Renal cortex interstitium (tissue), 11 donors: ENCODE measurements around the gene MRLN. TPM values are rescaled to one million over a fixed set of nuclear protein-coding genes. Genes with fewer than 3 reads are reported as not detected.
A peak's percentile ranks its signal among the peaks of the same experiment; 100 is the strongest.

Source experiments
- DNase-seq, 11 donors: peaks; one replicate each; pipeline ENCODE4 v3.0.0-alpha.2; 2013; ENCODE audit warnings: low read depth in 9 of 11, low spot score in 4 of 11; ENCODE audit errors: extremely low read depth in 1 of 11
- polyA plus RNA-seq, 3 donors: library from polyadenylated mRNA; unstranded; fragments of 120-200 nt; gene quantifications; one replicate each; pipeline ENCODE4 v1.2.1, GENCODE V29; 2013; ENCODE audit not compliant: insufficient read length in 3 of 3

Gene MRLN
- polyA plus RNA-seq, 3 donors = 0.19 to 0.82 TPM; not detected in 1

DNA sequence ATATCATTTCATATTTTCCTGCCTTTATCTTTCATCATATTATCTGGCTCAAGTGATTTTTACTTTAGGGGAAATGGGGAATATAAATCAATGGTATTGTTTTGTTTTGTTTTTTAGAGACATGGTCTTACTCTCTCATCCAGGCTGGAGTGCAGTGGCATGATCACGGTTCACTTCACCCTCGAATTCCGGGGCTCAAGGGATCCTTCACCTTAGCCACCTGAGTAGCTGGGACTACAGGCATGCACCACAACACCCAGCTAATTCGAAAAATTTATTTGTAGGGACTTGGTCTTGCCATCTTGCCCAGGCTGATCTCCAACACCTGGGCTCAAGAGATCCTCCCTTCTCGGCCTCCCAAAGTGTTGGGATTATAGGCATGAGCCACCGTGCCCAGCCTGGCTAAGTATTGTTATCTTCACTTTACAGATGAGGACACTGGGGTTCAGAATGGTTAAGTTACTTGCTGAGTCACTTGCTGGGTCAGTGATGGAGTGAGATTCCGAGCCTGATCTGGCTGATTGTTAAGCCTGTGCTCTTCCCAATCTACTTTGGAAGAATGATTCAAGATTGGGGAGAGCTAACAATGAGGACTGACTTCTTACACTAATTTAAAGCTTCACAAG is 39.9 kb downstream of the MRLN start:
- DNase-seq = no peak

- DNase-seq = no peak
Observed at GRCh38 chr10:59711871-59712494, 41.3 kb downstream of the MRLN start.

DNA sequence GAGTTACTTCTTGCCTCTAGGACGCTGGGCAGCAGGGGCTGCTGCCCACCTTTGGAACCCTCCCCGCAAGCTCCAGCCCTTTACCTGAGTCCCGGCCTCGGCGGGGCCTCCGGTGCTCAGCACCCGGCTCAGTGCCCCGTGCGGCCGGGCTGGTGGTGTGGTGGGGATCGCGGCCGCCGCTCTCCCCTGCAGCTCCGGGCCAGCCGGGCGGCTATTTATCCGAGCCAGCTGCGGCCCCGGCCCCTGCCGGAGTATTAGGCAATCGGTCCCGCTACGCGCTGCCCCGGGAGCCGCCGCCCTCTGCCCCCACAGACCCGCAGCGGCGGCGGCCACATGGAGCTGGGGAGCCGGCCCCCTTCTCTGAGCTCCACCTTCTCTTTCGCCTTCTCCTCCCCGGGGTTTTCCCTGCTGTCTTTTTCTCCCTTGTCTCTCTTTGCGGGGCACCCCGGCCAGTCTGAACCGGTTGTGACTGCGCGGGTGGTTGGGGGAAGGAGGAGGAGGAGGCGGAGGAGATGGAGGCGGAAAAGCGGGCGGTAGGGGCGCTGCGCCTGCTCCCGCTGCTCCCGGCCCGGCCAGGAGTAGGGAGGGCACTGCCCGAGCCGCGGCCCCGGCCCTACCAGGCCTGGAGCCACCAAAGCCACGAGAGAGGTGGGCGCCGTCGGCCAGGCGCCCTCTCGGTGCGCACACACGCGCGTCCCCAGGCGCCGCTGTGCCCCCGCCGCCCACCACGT is 43.7 kb downstream of the MRLN start, which contains the start of gene SLC16A9:
Gene SLC16A9, minus strand, starts transcription at position 456 of the 731 bp plus-strand sequence. CDS start 25,559 bp downstream, outside the sequence.
- DNase-seq = peak; percentile 54 to 81 (median 69)

DNA sequence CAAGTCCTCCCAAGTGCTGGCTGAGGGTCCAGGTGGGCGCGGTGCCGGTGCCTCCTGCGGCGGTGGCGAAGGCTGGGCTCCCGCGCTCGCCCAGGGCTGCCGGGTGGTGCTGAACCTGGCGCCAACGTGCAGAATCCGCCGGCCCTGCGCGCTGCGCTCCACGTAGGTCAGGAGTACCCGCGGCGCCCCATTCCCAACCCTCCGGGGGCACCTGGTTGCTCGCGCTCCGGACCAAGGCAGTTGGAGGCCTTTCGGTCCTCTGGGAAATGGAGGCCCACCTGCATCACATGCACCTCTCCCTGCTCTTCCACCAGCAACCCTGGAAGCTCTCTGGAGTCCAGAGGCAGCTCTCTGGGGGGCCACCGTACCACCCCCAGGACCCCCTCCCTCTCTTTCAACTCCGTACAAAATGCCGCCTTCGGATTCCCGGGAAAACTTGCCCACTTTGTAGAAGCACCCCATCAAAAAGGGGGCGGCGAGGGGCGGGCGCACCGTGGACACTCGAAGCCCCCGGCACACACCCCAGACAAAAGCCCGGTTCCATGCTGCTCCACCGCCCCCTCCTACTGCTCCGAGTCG is 44.4 kb downstream of the MRLN start:
- peak in 9 of 11 donors; percentile 10 to 32 (median 25) for DNase-seq

GRCh38 chr10:59706851-59707797 is 46.1 kb downstream of the MRLN start:
- no peak for DNase-seq

- no peak for DNase-seq
Observed at GRCh38 chr10:59705931-59706330, 47.3 kb downstream of the MRLN start.

DNA sequence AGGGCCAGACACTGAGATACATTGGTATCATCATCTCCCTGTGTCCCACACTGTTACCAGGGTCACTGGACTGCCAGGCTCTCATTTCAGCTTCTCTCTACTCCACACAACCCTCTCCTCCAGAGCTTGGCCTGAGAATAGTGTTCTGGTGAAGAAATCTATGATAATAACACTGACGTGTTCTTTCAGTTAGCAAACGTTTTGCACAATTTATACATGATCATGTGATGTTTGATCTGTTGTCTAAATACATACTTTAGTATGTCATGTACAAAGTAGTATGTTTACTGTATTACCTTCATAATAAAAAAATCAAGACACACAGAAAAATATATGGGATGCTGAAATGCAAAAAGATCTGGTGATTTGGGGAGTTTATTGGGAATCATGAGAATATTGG is 48.6 kb downstream of the MRLN start:
- DNase-seq = no peak

GRCh38 chr10:59702347-59702746 is 50.9 kb downstream of the MRLN start:
- DNase-seq = no peak

DNA sequence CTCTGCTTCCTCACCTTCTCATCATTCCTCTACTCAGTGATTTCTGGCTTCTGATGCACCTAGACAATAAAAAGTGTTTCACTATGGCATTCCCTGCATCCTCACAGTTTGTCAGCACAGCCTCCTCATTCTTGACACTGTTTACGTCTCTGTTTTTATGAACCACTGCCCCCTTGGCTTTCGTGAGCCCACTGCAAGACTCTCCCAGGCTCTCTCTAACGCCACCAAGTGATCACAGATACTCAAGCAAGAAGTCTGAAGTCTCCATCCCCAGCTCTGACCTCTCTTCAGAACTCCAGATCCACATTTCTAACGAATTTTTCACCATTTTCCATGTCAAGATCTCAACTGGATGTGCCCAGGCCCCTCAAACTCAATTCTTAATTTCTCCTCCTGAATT is 52.5 kb downstream of the MRLN start:
- no peak for DNase-seq

DNA sequence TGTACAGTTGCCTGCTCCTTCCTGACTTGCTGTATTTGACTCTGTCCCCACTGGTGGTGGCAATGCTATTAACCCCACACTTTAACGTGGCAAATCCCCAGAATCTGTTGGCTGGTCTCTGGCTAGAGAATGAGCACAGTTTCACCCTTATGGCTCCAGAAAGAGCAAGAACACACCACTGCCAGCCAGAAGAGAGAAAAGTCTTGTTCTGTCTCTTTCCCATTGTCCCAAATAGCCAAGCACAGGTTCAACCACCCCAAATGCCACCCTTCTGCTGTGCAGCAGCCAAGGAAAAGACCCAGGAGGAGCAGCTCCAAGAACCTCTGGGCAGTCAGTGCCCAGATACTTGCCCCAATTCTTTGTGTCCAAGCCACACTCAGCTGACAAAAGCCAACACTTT is 54.9 kb downstream of the MRLN start:
- no peak for DNase-seq

DNA sequence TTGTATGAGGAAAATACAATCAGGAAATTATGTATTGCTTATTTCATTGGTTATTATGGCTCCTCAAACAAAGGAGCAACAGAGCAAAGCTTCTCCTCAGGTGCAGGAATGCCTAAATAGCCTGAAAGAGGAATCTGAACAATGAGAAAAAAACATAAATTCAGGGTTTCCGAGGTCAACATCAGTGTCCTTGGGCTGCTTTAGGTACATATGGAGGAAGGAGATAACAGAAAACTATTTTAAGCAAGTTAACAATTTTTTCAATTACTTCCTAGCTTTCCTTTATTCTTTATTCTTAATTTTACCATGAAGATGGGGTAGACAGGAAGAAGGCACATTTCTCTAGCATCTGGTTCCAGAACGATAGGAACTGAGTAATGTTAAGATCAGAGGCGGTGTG is 57.6 kb downstream of the MRLN start:
- DNase-seq = no peak

DNA sequence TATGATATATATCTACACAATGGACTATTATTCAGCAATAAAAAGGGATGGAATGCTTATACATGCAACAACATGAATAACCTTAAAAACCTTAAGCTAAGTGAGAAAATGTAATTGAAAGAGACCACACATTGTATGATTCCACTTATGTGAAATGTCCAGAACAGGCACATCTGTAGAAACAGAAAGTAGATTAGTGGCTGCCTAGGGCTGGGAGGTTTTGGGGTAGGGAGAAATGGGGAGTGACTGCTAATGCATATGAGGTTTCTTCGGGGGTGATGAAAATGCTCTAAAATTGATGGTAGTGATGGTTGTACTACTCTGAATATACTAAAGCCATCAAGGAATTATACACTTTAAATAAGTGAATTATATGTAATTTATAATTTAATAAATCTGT is 58.3 kb downstream of the MRLN start:
- no peak for DNase-seq

DNA sequence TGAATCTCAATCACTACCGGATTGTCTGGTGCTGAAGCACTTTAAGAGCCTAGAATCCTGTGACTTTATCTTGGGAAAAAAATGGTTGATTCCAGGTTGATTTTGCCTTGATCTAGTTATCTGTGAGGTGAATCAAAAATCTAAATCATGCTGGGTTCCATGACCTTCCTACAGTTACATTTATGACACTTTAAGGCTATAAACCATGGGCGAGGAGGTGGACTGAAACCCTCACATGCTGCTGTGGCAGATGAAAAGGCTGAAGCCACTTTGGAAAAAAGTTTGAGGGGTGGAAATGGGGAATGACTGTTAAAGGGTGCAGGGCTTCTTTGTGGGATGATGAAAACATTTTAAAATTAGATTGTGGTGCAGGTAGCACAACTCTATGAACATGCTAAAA is 61.1 kb downstream of the MRLN start:
- no peak for DNase-seq

DNA sequence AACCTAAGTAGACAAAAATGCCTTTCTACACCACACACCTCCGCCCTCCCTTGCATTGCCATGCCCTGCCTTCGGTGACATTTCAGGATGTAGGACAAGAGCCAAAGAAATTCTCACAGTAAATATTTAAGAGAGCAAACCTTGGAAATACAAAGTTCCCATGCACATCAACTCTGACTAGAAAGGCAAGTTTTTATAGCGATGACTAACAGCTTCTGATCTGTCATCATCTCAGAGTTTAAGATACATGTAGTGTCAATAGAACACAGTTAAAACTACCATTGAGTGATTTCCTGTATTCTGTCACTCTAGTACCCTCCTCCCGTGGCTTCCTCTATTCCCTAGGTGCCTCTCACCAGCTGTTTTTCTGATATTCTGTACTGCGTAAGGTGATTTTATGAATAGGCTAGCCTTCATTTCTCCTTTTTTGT is 64.3 kb downstream of the MRLN start:
- DNase-seq = no peak

GRCh38 chr10:59687657-59688056 is 65.6 kb downstream of the MRLN start:
- DNase-seq = no peak
